ENCODE measurements around the gene OASL.
"Not testable (repeated sequence)": the region's sequence is repeated elsewhere in the genome, so short reads cannot be mapped to it uniquely, and the experiment has no call there.

DNA sequence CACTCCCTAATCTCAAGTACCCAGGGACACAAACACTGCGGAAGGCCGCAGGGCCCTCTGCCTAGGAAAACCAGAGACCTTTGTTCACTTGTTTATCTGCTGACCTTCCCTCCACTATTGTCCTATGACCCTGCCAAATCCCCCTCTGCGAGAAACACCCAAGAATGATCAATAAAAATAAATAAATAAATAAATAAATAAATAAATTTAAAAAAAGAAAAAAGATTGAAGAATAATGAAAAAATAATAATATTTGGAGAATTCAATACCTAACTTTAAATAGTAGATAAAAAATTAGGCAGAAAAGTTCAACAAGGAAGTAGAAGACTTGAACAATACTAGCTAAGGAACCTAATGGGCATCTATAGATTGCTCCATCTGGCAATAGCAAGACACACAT, 38.4 kb upstream of the OASL start:
- not testable (repeated sequence) for TF ChIP-seq MEIS1 (CRISPR knock-in tag; IDR thresholded peaks at IDR 0.05; ENCODE audit: borderline replicate concordance); ZNF350 (tag by site-specific recombination; IDR thresholded peaks at IDR 0.05); SETDB1 (IDR thresholded peaks at IDR 0.05; ENCODE audit: insufficient read length, low read length); ZNF768 (tag by site-specific recombination; IDR thresholded peaks at IDR 0.05); ZNF114 (tag by site-specific recombination; IDR thresholded peaks at IDR 0.05); ZNF76 (tag by site-specific recombination; IDR thresholded peaks at IDR 0.05; ENCODE audit: borderline replicate concordance, low read depth); HOXA7 (CRISPR knock-in tag; IDR thresholded peaks at IDR 0.05; ENCODE audit: borderline replicate concordance); TCF7L2 (IDR thresholded peaks at IDR 0.05; ENCODE audit: borderline replicate concordance, low read depth, low read length); ZNF366 (tag by site-specific recombination; conservative IDR thresholded peaks at IDR 0.05); ZNF175 (tag by site-specific recombination; IDR thresholded peaks at IDR 0.05)
- TF ChIP-seq, protein P1, sequence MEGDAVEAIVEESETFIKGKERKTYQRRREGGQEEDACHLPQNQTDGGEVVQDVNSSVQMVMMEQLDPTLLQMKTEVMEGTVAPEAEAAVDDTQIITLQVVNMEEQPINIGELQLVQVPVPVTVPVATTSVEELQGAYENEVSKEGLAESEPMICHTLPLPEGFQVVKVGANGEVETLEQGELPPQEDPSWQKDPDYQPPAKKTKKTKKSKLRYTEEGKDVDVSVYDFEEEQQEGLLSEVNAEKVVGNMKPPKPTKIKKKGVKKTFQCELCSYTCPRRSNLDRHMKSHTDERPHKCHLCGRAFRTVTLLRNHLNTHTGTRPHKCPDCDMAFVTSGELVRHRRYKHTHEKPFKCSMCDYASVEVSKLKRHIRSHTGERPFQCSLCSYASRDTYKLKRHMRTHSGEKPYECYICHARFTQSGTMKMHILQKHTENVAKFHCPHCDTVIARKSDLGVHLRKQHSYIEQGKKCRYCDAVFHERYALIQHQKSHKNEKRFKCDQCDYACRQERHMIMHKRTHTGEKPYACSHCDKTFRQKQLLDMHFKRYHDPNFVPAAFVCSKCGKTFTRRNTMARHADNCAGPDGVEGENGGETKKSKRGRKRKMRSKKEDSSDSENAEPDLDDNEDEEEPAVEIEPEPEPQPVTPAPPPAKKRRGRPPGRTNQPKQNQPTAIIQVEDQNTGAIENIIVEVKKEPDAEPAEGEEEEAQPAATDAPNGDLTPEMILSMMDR (tag by site-specific recombination; IDR thresholded peaks at IDR 0.05): not testable (repeated sequence)
- TF ChIP-seq, protein P2, sequence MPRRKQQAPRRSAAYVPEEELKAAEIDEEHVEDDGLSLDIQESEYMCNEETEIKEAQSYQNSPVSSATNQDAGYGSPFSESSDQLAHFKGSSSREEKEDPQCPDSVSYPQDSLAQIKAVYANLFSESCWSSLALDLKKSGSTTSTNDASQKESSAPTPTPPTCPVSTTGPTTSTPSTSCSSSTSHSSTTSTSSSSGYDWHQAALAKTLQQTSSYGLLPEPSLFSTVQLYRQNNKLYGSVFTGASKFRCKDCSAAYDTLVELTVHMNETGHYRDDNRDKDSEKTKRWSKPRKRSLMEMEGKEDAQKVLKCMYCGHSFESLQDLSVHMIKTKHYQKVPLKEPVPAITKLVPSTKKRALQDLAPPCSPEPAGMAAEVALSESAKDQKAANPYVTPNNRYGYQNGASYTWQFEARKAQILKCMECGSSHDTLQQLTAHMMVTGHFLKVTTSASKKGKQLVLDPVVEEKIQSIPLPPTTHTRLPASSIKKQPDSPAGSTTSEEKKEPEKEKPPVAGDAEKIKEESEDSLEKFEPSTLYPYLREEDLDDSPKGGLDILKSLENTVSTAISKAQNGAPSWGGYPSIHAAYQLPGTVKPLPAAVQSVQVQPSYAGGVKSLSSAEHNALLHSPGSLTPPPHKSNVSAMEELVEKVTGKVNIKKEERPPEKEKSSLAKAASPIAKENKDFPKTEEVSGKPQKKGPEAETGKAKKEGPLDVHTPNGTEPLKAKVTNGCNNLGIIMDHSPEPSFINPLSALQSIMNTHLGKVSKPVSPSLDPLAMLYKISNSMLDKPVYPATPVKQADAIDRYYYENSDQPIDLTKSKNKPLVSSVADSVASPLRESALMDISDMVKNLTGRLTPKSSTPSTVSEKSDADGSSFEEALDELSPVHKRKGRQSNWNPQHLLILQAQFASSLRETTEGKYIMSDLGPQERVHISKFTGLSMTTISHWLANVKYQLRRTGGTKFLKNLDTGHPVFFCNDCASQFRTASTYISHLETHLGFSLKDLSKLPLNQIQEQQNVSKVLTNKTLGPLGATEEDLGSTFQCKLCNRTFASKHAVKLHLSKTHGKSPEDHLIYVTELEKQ (tag by site-specific recombination; IDR thresholded peaks at IDR 0.05; ENCODE audit: borderline replicate concordance): not testable (repeated sequence)

All from HEK293 (cell line).